AG08396 (cell line): ENCODE data around the gene ZNF426.
A peak's percentile ranks its signal among the peaks of the same experiment; 100 is the strongest.
"Not testable (repeated sequence)": the region's sequence is repeated elsewhere in the genome, so short reads cannot be mapped to it uniquely, and the experiment has no call there.

Source experiments
- DNase-seq: peaks from one replicate; pipeline ENCODE4 v3.0.0; 2012; ENCODE audit warnings: low spot score, mixed read lengths

The ZNF426 gene

GRCh38 chr19:9538183-9539058 lies at the start of gene ZNF426:
Gene ZNF426, minus strand, starts transcription at chr19:9538645. Its CDS starts 2,413 bp downstream, at chr19:9536232.
- peak; percentile 93 for DNase-seq

DNA sequence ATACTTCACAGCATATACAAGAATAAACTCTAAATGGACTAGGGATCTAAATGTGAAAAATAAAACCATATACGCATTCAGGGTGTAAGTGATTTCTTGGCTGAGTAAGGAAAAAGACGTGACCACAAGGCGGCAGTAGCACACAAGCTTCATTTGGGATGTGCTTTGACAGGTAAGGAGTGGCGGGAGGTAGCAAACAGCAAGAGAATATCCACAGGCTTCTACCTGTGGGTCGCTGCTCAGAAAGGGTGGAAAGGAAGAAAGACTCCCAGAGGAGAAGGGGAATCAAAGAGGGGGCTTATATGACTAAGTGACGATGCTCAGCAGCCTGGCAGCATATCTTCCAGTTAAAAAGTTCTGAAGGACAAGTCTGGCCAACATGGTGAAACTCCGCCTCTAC lies 48.3 kb upstream of the ZNF426 start:
- peak; percentile 23 for DNase-seq

- peak; percentile 86 for DNase-seq
These were observed 45.8 kb upstream of the ZNF426 start, which contains the start of gene ZNF121 for GRCh38 chr19:9584073-9584833. Gene ZNF121, minus strand, starts transcription at chr19:9584504. Its CDS starts 16,407 bp downstream, at chr19:9568097.

GRCh38 chr19:9582081-9582725 lies 43.8 kb upstream of the ZNF426 start:
- DNase-seq = not testable (repeated sequence)

- DNase-seq = no peak
These were observed 42.3 kb upstream of the ZNF426 start for GRCh38 chr19:9580728-9581127.

- no peak for DNase-seq
These were observed 31.8 kb upstream of the ZNF426 start for GRCh38 chr19:9570255-9570654.

DNA sequence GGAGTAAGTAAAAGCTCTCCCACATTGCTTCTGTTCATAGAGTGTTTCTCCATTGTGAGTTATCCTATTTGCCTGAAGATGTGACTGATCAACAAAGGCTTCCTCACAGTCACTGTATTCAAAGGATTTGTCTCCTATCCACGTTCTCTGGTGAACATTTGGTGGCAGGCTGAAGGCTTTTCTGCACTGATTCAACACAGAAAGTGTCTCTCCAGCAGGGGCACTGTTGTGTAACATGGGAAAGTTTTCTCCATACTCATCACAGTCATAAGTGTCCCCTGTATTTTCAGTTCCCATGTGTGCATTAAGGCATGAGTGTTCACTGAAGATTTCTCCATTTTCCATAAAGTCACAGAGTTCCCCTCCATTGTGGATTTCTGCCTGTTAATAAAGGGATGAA lies 28.3 kb upstream of the ZNF426 start:
- DNase-seq = no peak

DNA sequence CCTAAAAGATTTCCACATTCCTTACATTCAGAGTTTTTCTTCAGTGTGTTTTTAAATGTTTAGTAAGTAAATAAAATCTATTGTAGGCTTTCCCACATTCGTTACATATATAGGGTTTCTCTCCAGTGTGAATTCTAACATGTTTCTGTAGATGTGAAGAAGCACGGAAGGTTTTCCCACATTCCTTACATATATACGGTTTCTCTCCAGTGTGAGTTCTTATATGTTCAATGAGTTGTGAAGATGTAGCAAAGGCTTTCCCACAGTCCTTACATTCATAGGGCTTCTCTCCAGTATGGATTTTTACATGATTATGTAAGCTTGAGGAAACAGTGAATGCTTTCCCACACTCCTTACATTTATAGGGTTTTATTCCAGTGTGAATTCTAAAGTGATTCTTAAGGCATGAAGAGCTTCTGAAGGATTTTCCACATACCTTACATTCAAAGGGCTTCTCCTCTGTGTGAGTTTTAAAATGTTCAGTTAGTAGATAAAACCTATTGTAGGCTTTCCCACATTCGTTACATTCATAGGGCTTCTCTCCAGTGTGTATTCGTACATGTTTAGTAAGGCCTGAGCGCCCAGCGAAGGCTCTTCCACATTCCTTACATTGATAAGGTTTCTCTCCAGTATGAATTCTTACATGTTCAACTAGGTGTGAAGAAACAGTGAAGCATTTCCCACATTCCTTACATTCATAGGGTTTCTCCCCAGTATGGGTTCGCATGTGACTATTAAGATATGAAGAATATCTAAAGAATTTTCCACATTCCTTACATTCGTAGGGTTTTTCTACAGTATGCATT lies 27.7 kb upstream of the ZNF426 start:
- DNase-seq = no peak

- no peak for DNase-seq
These were observed 14.3 kb upstream of the ZNF426 start for GRCh38 chr19:9552536-9553274.

DNA sequence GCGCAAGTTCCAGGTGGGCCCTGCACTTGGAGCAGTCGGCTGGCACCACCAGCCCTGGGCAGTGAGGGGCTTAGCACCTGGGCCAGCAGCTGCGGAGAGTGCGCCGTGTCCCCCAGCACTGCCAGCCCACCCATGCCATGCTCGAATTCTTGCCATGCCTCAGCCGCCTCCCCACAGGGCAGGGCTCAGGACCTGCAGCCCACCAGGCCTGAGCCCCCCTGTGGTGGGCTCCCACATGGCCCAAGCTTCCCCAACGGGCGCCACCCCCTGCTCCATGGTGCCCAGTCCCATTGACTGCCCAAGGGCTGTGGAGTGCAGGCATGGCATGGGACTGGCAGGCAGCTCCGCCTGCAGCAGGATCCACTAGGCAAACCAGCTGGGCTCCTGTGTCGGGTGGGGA lies 9.4 kb upstream of the ZNF426 start:
- DNase-seq = no peak

- DNase-seq = not testable (repeated sequence)
These were observed 2.8 kb upstream of the ZNF426 start for GRCh38 chr19:9541281-9541680.

- not testable (repeated sequence) for DNase-seq
These were observed 1.5 kb upstream of the ZNF426 start for GRCh38 chr19:9539921-9540320.

DNA sequence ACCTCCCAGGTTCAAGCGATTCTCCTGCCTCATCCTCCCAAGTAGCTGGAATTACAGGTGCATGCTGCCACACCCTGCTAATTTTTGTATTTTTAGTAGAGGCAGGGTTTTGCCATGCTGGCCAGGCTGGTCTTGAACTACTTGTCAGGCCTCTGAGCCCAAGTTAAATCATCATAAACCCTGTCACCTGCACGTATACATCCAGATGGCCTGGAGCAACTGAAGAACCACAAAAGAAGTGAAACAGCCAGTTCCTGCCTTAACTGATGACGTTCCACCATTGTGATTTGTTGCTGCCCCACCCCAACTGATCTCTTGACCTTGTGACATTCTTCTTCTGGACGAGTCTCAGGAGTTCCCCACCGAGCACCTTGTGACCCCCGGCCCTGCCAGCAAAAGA lies 756 bp upstream of the ZNF426 start:
- not testable (repeated sequence) for DNase-seq

GRCh38 chr19:9535934-9536333 lies 2.5 kb downstream of the ZNF426 start:
- no peak for DNase-seq

DNA sequence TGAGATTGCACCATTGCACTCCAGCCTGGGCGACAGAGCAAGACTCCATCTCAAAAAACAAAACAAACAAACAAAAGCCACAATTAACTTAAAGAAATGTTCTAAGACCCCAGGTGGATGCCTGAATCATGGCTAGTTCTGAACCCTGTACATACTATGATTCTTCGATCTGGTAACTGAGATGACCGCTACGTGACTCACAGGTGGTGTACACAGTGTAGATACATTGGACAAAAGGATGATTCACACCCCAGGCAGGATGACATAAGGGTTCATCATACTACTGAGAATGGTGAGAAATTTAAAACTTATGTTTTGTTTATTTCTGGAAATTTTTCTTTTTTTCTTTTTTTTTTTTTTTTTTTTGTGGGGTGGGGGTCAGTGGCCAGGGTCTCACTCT lies 6.5 kb downstream of the ZNF426 start:
- no peak for DNase-seq

DNA sequence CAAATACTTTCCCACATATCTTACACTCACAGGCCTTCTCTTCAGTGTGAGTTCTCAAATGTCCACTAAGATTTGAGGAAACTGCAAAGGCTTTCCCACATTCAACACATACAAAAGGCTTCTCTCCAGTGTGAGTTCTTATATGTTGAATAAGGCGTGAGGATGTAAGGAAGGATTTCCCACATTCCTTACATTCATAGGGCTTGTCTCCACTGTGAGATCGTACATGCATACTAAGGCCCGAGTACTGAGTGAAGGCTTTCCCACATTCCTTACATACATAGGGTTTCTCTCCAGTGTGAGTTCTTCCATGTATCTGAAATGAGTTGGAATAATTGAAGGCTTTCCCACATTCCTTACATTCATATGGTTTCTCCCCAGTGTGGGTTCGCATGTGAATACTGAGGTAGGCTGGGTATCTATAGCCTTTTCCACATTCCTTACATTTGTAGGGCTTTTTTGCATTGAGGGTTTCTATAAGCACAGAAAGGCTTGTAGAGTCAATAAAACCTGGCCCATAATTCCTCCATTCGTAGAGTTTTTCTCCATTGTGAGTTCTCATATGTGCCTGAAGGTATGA lies 9.6 kb downstream of the ZNF426 start:
- DNase-seq = no peak

DNA sequence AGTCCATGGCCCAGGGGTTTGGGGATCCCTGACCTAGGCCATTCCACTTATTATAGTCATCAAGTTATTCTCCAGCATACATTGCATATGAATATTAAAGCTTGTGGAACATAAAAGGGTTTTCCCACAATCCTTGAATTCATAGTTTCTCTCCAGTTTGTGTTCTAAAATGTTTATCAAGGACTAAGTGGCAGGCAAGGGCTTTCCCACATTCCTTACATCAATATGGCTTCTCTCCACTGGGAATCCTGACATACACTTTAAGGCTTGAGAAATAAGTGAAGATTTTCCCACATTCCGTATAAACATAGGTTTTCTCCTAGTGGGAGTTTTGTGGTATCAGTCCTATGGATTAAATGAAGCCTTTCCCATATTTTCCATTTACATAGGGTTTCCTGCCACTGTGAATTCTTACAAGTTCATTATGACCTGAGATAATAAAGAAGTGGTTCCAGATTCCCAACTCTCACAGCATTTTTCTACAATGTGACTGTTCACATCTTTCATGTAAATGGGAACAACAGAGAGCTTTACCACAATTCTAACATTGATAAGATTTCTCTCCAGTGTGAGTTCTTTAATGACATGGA lies 14.5 kb downstream of the ZNF426 start:
- DNase-seq = no peak

DNA sequence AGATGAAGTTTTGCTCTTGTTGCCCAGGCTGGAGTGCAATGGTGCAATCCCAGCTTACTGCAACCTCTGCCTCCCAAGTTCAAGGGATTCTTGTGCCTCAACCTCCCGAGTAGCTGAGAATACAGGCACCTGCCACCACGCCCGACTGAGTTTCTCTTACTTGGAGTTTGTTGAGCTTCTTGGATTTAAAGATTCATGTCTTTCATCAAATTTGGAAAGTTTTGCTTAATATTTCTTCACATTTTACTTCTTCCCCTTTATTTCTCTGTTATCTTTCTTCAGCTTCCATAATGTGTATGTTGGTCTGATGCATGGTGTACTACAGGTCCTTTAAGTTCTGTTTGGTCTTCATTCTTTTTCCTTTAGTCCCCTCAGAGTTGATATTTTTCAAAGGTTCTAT lies 31.2 kb downstream of the ZNF426 start:
- DNase-seq = no peak

- no peak for DNase-seq
These were observed 37.6 kb downstream of the ZNF426 start for GRCh38 chr19:9500796-9501195.
